Frontal cortex (tissue), 4 donors: Measurements from ENCODE around the gene PABPC1L. TPM values are rescaled to one million over a fixed set of nuclear protein-coding genes. Genes with fewer than 3 reads are reported as not detected.

ENCODE experiments used
- DNase-seq, 2 donors: peaks; one replicate each; pipeline ENCODE4 v3.0.0; 2012; ENCODE audit warnings: low spot score in 2 of 2
- FAIRE-seq: peaks from 2 replicates; lab custom pipeline; 2012; peaks lifted over from hg19 to GRCh38; lab: Jason Lieb, UNC
- total RNA-seq: library from RNA; depleted of rRNA; stranded (reverse); fragments of >200 nt; gene quantifications from one replicate; pipeline ENCODE4 v1.2.3, GENCODE V29; 2014
- donor health status: control.
- donor health status: control.
- donor health status: control.

The PABPC1L gene
- total RNA-seq, 1 donor from 2014 or later = 2.4 TPM

- no peak for DNase-seq
- no peak for FAIRE-seq
Measured at GRCh38 chr20:44897133-44897532, 12.7 kb upstream of the PABPC1L start.

- no peak for FAIRE-seq
- no peak for DNase-seq
Measured at GRCh38 chr20:44900231-44900854, 9.5 kb upstream of the PABPC1L start.

DNA sequence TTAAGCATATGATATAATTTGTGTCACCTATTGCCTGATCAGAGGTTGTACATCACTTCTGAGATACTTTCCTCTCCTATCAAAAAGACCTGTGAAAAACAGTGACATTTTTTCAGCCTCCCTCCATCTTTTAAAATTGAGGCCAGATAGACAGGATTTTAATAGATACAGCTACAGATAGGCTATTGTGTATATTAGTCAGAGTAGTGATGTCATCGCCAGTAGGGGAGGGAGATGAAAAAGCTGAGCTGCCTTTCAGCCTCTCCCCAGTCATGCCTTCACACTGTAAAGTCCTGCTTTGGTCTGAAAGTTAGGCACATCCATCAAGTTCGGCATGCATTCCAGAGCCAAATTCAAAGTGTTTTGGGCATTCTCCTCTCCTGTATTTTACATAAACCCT, 7.9 kb upstream of the PABPC1L start:
- DNase-seq (peak in 1 of 2 donors; percentile 33), FAIRE-seq (no peak)

DNA sequence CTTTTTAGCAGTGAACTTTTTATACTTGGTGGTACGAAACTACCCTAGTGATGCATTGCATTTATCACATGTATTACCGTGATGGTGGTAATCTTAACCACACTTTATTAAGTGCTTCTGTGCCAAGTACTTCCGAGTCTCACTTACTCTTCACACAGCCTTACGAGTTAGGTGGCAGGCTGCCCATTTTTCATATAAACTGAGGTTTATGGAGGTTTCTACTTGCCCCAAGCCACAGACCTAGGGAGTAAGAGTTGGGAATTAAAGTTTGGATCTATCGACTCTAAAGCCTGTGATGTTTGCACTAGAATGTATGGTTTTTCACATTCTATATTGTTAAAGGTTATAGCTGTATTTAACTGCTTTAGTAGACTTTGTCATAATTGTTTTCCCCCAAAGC, 5.5 kb upstream of the PABPC1L start:
- no peak for DNase-seq
- no peak for FAIRE-seq

GRCh38 chr20:44908987-44909871, 631 bp upstream of the PABPC1L start:
- FAIRE-seq (no peak), DNase-seq (no peak)

DNA sequence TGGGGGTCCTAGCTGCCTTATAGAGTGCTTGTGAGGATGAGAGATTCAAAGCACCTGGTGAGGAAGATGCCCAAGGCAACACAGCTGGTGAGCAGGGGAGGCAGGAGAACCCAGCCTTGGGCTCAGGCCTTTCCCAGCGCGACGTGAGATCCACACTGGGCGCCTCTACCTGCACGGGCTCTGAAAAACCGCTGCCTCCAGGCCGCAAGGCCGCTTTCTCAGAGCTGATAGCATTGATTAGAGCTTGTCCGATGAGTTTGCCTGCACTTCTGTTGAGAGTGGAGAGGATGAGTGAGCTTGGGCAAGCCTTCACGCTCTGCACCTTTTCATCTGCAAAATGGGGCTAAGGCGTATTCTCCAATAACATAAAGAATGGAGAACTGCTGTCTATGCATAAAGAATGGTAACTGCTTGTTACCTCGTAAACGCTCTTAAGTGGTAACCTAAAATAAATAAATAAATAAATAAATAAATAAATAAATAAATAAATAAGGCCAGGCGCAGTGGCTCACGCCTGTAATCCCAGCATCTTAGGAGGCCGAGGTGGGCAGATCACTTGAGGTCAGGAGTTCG, 916 bp downstream of the PABPC1L start:
- DNase-seq (no peak), FAIRE-seq (no peak)

- DNase-seq = no peak
- no peak for FAIRE-seq
Measured at GRCh38 chr20:44911264-44911921, 1.5 kb downstream of the PABPC1L start.

DNA sequence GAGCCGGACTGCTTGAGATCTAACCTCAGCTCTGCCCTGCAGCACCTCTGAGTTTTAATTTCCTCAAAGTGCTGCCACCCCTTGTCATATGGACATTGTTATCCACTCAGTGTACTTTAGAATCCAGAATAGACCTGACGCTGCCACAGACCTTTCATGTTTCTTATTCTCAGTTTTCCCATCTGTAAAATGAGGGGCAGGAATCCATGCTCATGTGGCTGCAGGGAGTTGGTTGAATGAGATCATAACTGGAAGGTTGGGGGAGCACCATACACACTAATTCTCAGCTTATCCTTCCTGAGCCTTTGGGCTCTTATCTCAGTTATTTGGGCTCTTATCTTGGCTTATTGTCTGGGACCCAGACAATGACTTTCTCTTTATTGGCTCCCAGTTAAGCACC, 2.3 kb downstream of the PABPC1L start:
- no peak for FAIRE-seq
- no peak for DNase-seq

- FAIRE-seq (no peak), DNase-seq (no peak)
Measured at GRCh38 chr20:44914924-44915323, 5.1 kb downstream of the PABPC1L start.

DNA sequence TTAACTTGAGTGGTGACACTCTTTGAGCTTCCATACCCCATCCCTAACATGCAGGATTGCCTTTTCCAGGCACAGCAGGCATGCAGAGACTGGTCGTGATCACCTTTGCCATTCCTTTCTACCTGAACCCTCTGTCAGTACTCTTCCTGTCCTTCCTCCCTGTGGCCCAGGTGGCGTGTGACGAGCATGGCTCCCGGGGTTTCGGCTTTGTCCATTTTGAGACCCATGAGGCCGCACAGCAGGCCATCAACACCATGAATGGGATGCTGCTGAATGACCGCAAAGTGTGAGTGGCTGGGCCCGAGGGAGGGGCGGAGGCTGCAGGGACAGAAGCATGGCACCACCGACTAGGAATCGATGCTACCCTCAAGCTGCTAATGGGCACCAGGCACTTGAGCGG, 6.7 kb downstream of the PABPC1L start:
- FAIRE-seq = no peak
- no peak for DNase-seq

- DNase-seq (no peak), FAIRE-seq (no peak)
Measured at GRCh38 chr20:44917399-44917798, 7.5 kb downstream of the PABPC1L start.

GRCh38 chr20:44918342-44918741, 8.5 kb downstream of the PABPC1L start:
- DNase-seq (no peak), FAIRE-seq (no peak)

GRCh38 chr20:44918761-44919160, 8.9 kb downstream of the PABPC1L start:
- FAIRE-seq = no peak

DNA sequence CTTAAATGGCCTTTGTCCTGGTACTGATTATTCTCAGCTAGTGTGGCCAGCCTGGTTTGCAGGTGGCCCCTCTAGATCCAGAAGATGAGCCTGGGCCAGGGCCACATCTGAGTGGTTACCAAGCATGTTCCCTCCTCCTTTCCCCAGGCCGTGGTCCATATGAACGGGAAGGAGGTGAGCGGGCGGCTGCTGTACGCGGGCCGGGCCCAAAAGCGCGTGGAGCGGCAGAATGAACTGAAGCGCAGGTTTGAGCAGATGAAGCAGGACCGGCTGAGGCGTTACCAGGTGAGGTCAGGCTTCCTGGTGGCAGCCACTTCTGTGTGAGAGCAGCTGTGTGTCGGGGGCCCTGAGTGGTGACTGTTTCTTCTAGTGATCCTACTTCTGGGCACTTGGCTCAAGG, 11.6 kb downstream of the PABPC1L start:
- no peak for FAIRE-seq
- no peak for DNase-seq

More at GRCh38 chr20:44918761-44919160, 8.9 kb downstream of the PABPC1L start:
- DNase-seq = no peak

- DNase-seq = no peak
- no peak for FAIRE-seq
Measured at GRCh38 chr20:44924541-44924940, 14.7 kb downstream of the PABPC1L start.

- FAIRE-seq (no peak), DNase-seq (no peak)
Measured at GRCh38 chr20:44928595-44928994, 18.7 kb downstream of the PABPC1L start.

DNA sequence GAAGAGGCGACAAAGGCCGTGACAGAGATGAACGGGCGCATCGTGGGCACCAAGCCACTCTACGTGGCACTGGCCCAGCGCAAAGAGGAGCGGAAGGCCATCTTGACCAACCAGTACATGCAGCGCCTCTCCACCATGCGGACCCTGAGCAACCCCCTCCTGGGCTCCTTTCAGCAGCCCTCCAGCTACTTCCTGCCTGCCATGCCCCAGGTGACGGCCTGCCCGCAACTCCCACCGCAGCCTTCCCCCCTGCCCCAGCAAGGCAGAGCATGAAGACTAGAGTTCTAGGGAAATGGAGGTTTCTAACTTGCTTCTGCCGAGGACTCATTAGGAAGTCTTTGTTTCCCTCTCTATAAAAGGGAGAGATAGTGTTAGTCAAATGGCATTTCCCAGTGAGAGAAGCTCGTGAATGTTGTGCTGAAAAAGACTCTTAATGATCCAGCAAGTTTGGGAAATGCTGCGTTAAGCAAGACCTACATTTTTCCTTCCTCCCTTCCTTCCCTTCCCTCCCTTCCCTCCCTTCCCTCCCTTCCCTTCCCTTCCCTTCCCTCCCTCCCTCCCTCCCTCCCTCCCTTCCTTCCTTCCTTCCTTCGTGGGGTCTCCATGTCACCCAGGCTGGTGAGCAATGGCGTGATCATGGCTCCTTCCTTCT, 20.8 kb downstream of the PABPC1L start:
- no peak for FAIRE-seq
- no peak for DNase-seq

DNA sequence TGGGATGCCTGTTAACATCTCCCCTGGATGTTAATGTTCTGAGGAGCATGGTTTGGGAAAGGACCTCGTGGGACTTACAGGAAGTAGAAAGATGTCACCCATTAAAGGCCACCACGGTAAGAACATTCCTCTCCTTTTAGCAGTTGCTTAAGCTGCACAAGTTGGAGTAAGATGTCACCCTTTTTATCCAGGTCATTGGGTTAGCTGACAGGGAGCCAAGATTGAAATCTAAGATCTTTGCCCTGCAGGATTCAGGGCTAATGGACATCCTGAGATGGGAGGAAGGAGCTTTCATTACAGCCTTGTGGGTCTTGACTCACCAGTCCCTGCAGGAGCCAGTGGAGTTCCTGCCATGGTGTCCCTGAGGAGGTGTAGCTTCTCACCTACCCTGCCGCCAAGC, 22.1 kb downstream of the PABPC1L start:
- no peak for FAIRE-seq
- no peak for DNase-seq

- FAIRE-seq (no peak), DNase-seq (no peak)
Measured at GRCh38 chr20:44932916-44933315, 23.1 kb downstream of the PABPC1L start.

DNA sequence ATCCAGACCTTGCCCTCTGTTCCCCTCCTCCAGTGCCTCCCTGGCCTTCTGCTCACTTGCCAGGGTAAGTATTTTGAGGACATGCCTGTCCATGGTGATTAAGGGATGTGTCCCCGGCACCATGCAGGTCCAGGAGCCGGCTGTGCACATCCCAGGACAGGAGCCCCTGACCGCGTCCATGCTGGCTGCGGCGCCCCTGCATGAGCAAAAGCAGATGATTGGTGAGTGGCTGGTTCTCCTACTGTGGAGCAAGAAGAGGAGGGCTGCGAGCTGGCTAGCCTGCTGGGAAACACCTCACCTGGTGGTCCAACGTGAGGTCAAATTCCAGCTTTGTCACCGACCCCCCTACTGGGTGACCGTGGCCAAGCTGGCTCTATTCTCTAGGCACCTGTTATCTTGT, 26.6 kb downstream of the PABPC1L start:
- no peak for FAIRE-seq
- DNase-seq = no peak
